Muscle of leg (tissue), 16 donors: ENCODE measurements around the gene KLHL4. TPM values are rescaled to one million over a fixed set of nuclear protein-coding genes. Genes with fewer than 3 reads are reported as not detected.
"Not testable (repeated sequence)": the region's sequence is repeated elsewhere in the genome, so short reads cannot be mapped to it uniquely, and the experiment has no call there.

Experiments
- DNase-seq: peaks from one replicate; pipeline ENCODE4 v3.0.0; 2013
- H3K27ac ChIP-seq: one replicate; pipeline ENCODE4 v1.5.1; 2013; ENCODE audit warnings: mild to moderate bottlenecking, low read length, control low read depth
- H3K27me3 ChIP-seq: one replicate; pipeline ENCODE4 v1.6.1; 2013; ENCODE audit warnings: low read length; ENCODE audit not compliant: control insufficient read depth, insufficient read depth
- H3K36me3 ChIP-seq: one replicate; pipeline ENCODE4 v1.6.1; 2013; ENCODE audit warnings: low read length; ENCODE audit not compliant: control insufficient read depth, insufficient read depth
- H3K4me1 ChIP-seq: one replicate; pipeline ENCODE4 v1.6.1; 2013; ENCODE audit warnings: low read length; ENCODE audit not compliant: control insufficient read depth, insufficient read depth
- H3K4me3 ChIP-seq: one replicate; pipeline ENCODE4 v1.5.1; 2013; ENCODE audit warnings: low read length, control low read depth
- H3K9me3 ChIP-seq: replicated peaks from 2 replicates; pipeline ENCODE4 v1.6.1; 2013; ENCODE audit warnings: low read depth, low read length; ENCODE audit not compliant: control insufficient read depth
- WGBS: methylation state at CpG from one replicate; pipeline ENCODE4 v1.1.5; 2013; ENCODE audit warnings: missing lambda C conversion rate; ENCODE audit not compliant: insufficient coverage; 5-methylcytosine and 5-hydroxymethylcytosine counted together
- long read RNA-seq, 11 donors: transcript quantifications; one replicate each; lab custom pipeline, GENCODE V29; 2026
- polyA plus RNA-seq, 8 donors: library from polyadenylated mRNA; unstranded; fragments of 120-200 nt; gene quantifications; one replicate each; pipeline versions ENCODE4 v1.2.1 to v1.2.3, GENCODE V29; 2013; ENCODE audit warnings: inconsistent platforms in 1 of 8, low replicate concordance in 1 of 8; ENCODE audit not compliant: insufficient read length in 8 of 8, insufficient read depth in 1 of 8
- total RNA-seq: library from RNA; stranded (reverse); fragments of 120-200 nt; gene quantifications from one replicate; pipeline ENCODE4 v1.2.4, GENCODE V29; 2013

Gene KLHL4
- total RNA-seq (9.0 TPM), polyA plus RNA-seq (1 to 10 TPM; 2.4 to 7.1 (median 4.1) TPM)
- long read RNA-seq, donor 1, full-length matches to known transcripts, result 1 of 1 reads
- long read RNA-seq, donor 1, partial matches to known transcripts, result 0 of 1 reads
- long read RNA-seq, donor 1, other reads (novel, unspliced or antisense), result 0 of 1 reads
- long read RNA-seq, donor 2, result 0 reads
- long read RNA-seq, donor 3, full-length matches to known transcripts, result 1 of 1 reads
- long read RNA-seq, donor 3, partial matches to known transcripts, result 0 of 1 reads
- long read RNA-seq, donor 3, other reads (novel, unspliced or antisense), result 0 of 1 reads
- long read RNA-seq, donor 4, result 0 reads
- long read RNA-seq, donor 5, result 0 reads
- long read RNA-seq, donor 6, full-length matches to known transcripts, result 1 of 1 reads
- long read RNA-seq, donor 6, partial matches to known transcripts, result 0 of 1 reads
- long read RNA-seq, donor 6, other reads (novel, unspliced or antisense), result 0 of 1 reads
- long read RNA-seq, donor 7, full-length matches to known transcripts, result 1 of 1 reads
- long read RNA-seq, donor 7, partial matches to known transcripts, result 0 of 1 reads
- long read RNA-seq, donor 7, other reads (novel, unspliced or antisense), result 0 of 1 reads
- long read RNA-seq, donor 8, full-length matches to known transcripts, result 2 of 2 reads
- long read RNA-seq, donor 8, partial matches to known transcripts, result 0 of 2 reads
- long read RNA-seq, donor 8, other reads (novel, unspliced or antisense), result 0 of 2 reads
- long read RNA-seq, donor 9, full-length matches to known transcripts, result 1 of 1 reads
- long read RNA-seq, donor 9, partial matches to known transcripts, result 0 of 1 reads
- long read RNA-seq, donor 9, other reads (novel, unspliced or antisense), result 0 of 1 reads
- long read RNA-seq, donor 10, full-length matches to known transcripts, result 1 of 1 reads
- long read RNA-seq, donor 10, partial matches to known transcripts, result 0 of 1 reads
- long read RNA-seq, donor 10, other reads (novel, unspliced or antisense), result 0 of 1 reads
- long read RNA-seq, donor 11, full-length matches to known transcripts, result 1 of 1 reads
- long read RNA-seq, donor 11, partial matches to known transcripts, result 0 of 1 reads
- long read RNA-seq, donor 11, other reads (novel, unspliced or antisense), result 0 of 1 reads

GRCh38 chrX:87517571-87518141, at the start of gene KLHL4:
KLHL4 (plus strand) TSS chrX:87517802; CDS start chrX:87517894, 92 bp downstream.
- peak; percentile 65 for DNase-seq
- 37% methylated on average over 3 of the region's 8 CpGs for WGBS

GRCh38 chrX:87468941-87469340, 48.7 kb upstream of the KLHL4 start:
- H3K4me1 ChIP-seq, result no peaks in the 10 kb centered on the region
- no peak for DNase-seq
- WGBS, result no CpG with 5 or more reads among the region's 2 CpGs

More at GRCh38 chrX:87517571-87518141, at the start of gene KLHL4:
- H3K4me1 ChIP-seq, result no peaks in the 10 kb centered on the region
- peak within 1 kb of the TSS; percentile 69 for H3K27ac ChIP-seq
- H3K36me3 ChIP-seq, result no peaks in the 10 kb centered on the region
- no peaks in the 10 kb centered on the region for H3K9me3 ChIP-seq
- H3K4me3 ChIP-seq, result peak within 1 kb of the TSS; percentile 23
- peaks cover 6% of the 10 kb centered on the region for H3K27me3 ChIP-seq

GRCh38 chrX:87475793-87476192, 41.8 kb upstream of the KLHL4 start:
- H3K9me3 ChIP-seq, result no peaks in the 10 kb centered on the region
- H3K4me3 ChIP-seq, result no peak overlapping the region
- H3K27me3 ChIP-seq, result peaks cover 6% of the 10 kb centered on the region
- H3K36me3 ChIP-seq, result no peaks in the 10 kb centered on the region
- H3K27ac ChIP-seq, result no peak overlapping the region
- no peaks in the 10 kb centered on the region for H3K4me1 ChIP-seq
- DNase-seq, result no peak
- WGBS, result no CpG with 5 or more reads among the region's 1 CpG

More at GRCh38 chrX:87468941-87469340, 48.7 kb upstream of the KLHL4 start:
- Histone ChIP-seq H3K27ac (no peak overlapping the region), H3K9me3 (no peaks in the 10 kb centered on the region), H3K27me3 (no peaks in the 10 kb centered on the region), H3K36me3 (no peaks in the 10 kb centered on the region), H3K4me3 (no peak overlapping the region)

- not testable (repeated sequence) for H3K27me3 ChIP-seq, H3K9me3 ChIP-seq, H3K4me1 ChIP-seq, H3K27ac ChIP-seq, DNase-seq, H3K4me3 ChIP-seq, H3K36me3 ChIP-seq
- WGBS, result 100% methylated on average over 4 of the region's 16 CpGs
These were observed 38.9 kb upstream of the KLHL4 start for GRCh38 chrX:87478703-87479102.

- Histone ChIP-seq H3K9me3 (no peaks in the 10 kb centered on the region), H3K27me3 (no peaks in the 10 kb centered on the region), H3K4me3 (no peak overlapping the region), H3K4me1 (no peaks in the 10 kb centered on the region), H3K27ac (no peak overlapping the region), H3K36me3 (no peaks in the 10 kb centered on the region)
- no peak for DNase-seq
- no CpG with 5 or more reads among the region's 2 CpGs for WGBS
These were observed 28.5 kb upstream of the KLHL4 start for GRCh38 chrX:87489071-87489470.

- no peaks in the 10 kb centered on the region for H3K9me3 ChIP-seq
- H3K27ac ChIP-seq, result no peak overlapping the region
- no peaks in the 10 kb centered on the region for H3K4me1 ChIP-seq
- peaks cover 6% of the 10 kb centered on the region for H3K27me3 ChIP-seq
- no peaks in the 10 kb centered on the region for H3K36me3 ChIP-seq
- WGBS, result 40% methylated on average over 1 of the region's 1 CpG
- H3K4me3 ChIP-seq, result no peak overlapping the region
- DNase-seq, result peak; percentile 24
These were observed 1.8 kb upstream of the KLHL4 start for GRCh38 chrX:87515836-87516235.

GRCh38 chrX:87516717-87517121, 883 bp upstream of the KLHL4 start:
- no peak overlapping the region for H3K4me3 ChIP-seq
- H3K4me1 ChIP-seq, result no peaks in the 10 kb centered on the region
- peak; percentile 8 for DNase-seq
- no peaks in the 10 kb centered on the region for H3K9me3 ChIP-seq
- H3K27ac ChIP-seq, result peak overlapping the region; percentile 47
- H3K27me3 ChIP-seq, result peaks cover 6% of the 10 kb centered on the region
- no peaks in the 10 kb centered on the region for H3K36me3 ChIP-seq

GRCh38 chrX:87518504-87518903, 902 bp downstream of the KLHL4 start:
- Histone ChIP-seq H3K9me3 (no peaks in the 10 kb centered on the region), H3K4me1 (no peaks in the 10 kb centered on the region), H3K27ac (peak overlapping the region; percentile 69), H3K27me3 (peaks cover 6% of the 10 kb centered on the region), H3K4me3 (peak overlapping the region; percentile 23), H3K36me3 (no peaks in the 10 kb centered on the region)
- WGBS, result no CpG with 5 or more reads among the region's 6 CpGs
- DNase-seq, result peak; percentile 3

GRCh38 chrX:87525771-87526229, 8.2 kb downstream of the KLHL4 start:
- H3K9me3 ChIP-seq, result no peaks in the 10 kb centered on the region
- 100% methylated on average over 1 of the region's 2 CpGs for WGBS
- no peaks in the 10 kb centered on the region for H3K27me3 ChIP-seq
- H3K27ac ChIP-seq, result no peak overlapping the region
- no peaks in the 10 kb centered on the region for H3K36me3 ChIP-seq
- H3K4me3 ChIP-seq, result no peak overlapping the region
- DNase-seq, result no peak
- H3K4me1 ChIP-seq, result no peaks in the 10 kb centered on the region
